Upper lobe of left lung (tissue), 4 donors: ENCODE data around the gene FBXW8.

Source experiments
- POLR2A ChIP-seq, 4 donors: fragments of 450-650 bp; IDR thresholded peaks; one replicate each; pipeline ENCODE4 v1.5.1; 2016 to 2017; ENCODE audit warnings: antibody characterized with exemption in 4 of 4, mild to moderate bottlenecking in 2 of 4
- TF ChIP-seq, protein P1 (sequence below), 6 experiments: fragments of 450-650 bp in 4 of 6; fragments of 200-600 bp in 2 of 6; sonication (generic) in 2 of 6; IDR thresholded peaks; one replicate each; pipeline ENCODE4 v1.5.1; 2016 to 2019; ENCODE audit warnings: antibody characterized with exemption in 6 of 6

DNA sequence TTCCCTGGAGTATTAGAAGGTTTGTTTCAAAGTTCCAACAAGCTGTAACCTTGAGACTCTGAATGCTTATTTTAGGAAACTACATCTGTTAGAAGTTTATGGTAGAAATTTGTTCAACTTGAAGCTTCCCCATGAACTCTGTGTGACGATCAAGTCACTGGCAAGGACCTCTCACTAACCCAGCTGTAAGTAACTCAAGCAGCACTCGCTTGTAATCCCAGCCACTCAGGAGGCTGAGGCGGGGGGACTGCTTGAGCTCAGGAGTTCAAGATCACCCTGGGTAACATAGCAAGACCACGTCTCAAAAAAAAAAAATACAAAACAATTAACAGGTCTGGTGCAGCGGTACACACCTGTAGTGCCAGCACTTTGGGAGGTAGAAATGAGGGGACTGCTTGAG is 162.9 kb downstream of the FBXW8 start:
- TF ChIP-seq, protein P1, sequence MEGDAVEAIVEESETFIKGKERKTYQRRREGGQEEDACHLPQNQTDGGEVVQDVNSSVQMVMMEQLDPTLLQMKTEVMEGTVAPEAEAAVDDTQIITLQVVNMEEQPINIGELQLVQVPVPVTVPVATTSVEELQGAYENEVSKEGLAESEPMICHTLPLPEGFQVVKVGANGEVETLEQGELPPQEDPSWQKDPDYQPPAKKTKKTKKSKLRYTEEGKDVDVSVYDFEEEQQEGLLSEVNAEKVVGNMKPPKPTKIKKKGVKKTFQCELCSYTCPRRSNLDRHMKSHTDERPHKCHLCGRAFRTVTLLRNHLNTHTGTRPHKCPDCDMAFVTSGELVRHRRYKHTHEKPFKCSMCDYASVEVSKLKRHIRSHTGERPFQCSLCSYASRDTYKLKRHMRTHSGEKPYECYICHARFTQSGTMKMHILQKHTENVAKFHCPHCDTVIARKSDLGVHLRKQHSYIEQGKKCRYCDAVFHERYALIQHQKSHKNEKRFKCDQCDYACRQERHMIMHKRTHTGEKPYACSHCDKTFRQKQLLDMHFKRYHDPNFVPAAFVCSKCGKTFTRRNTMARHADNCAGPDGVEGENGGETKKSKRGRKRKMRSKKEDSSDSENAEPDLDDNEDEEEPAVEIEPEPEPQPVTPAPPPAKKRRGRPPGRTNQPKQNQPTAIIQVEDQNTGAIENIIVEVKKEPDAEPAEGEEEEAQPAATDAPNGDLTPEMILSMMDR (IDR thresholded peaks at IDR 0.05), result no peak
- no peak for TF ChIP-seq POLR2A (IDR thresholded peaks at IDR 0.05)
